Measurements from ENCODE around the gene PROB1.
"Not testable (repeated sequence)": the region's sequence is repeated elsewhere in the genome, so short reads cannot be mapped to it uniquely, and the experiment has no call there.

Gene PROB1

GRCh38 chr5:139394654-139395566 is at the start of gene PROB1:
PROB1 (minus strand) TSS chr5:139395104; CDS start chr5:139395081, 23 bp downstream.
- no peak for DNase-seq (ENCODE audit: low read depth, low spot score)

- DNase-seq (ENCODE audit: low read depth, low spot score), result no peak
These were observed 49.0 kb upstream of the PROB1 start for GRCh38 chr5:139443831-139444453.

GRCh38 chr5:139440416-139440815 is 45.5 kb upstream of the PROB1 start:
- DNase-seq (ENCODE audit: low read depth, low spot score), result not testable (repeated sequence)

GRCh38 chr5:139439013-139439903 is 44.4 kb upstream of the PROB1 start, which contains the start of gene DNAJC18:
DNAJC18 (minus strand) TSS chr5:139439525; CDS start chr5:139439445, 80 bp downstream.
- peak; percentile 83 for DNase-seq (ENCODE audit: low read depth, low spot score)

GRCh38 chr5:139438707-139439012 is 43.8 kb upstream of the PROB1 start:
- DNase-seq (ENCODE audit: low read depth, low spot score), result no peak

- DNase-seq (ENCODE audit: low read depth, low spot score), result no peak
These were observed 40.8 kb upstream of the PROB1 start for GRCh38 chr5:139435676-139436075.

- no peak for DNase-seq (ENCODE audit: low read depth, low spot score)
These were observed 36.8 kb upstream of the PROB1 start for GRCh38 chr5:139431706-139432105.

GRCh38 chr5:139430015-139430414 is 35.1 kb upstream of the PROB1 start:
- DNase-seq (ENCODE audit: low read depth, low spot score), result no peak

- no peak for DNase-seq (ENCODE audit: low read depth, low spot score)
These were observed 31.4 kb upstream of the PROB1 start for GRCh38 chr5:139426203-139426885.

GRCh38 chr5:139425497-139425896 is 30.6 kb upstream of the PROB1 start:
- no peak for DNase-seq (ENCODE audit: low read depth, low spot score)

- peak; percentile 40 for DNase-seq (ENCODE audit: low read depth, low spot score)
These were observed 27.5 kb upstream of the PROB1 start for GRCh38 chr5:139422307-139422893.

GRCh38 chr5:139419226-139420192 is 24.6 kb upstream of the PROB1 start:
- no peak for DNase-seq (ENCODE audit: low read depth, low spot score)

- no peak for DNase-seq (ENCODE audit: low read depth, low spot score)
These were observed 23.9 kb upstream of the PROB1 start for GRCh38 chr5:139418793-139419192.

GRCh38 chr5:139417214-139417613 is 22.3 kb upstream of the PROB1 start:
- no peak for DNase-seq (ENCODE audit: low read depth, low spot score)

GRCh38 chr5:139416651-139417050 is 21.7 kb upstream of the PROB1 start:
- no peak for DNase-seq (ENCODE audit: low read depth, low spot score)

- no peak for DNase-seq (ENCODE audit: low read depth, low spot score)
These were observed 21.0 kb upstream of the PROB1 start for GRCh38 chr5:139415869-139416268.

GRCh38 chr5:139415221-139415861 is 20.4 kb upstream of the PROB1 start:
- DNase-seq (ENCODE audit: low read depth, low spot score), result no peak

GRCh38 chr5:139414581-139415130 is 19.8 kb upstream of the PROB1 start:
- no peak for DNase-seq (ENCODE audit: low read depth, low spot score)

GRCh38 chr5:139413963-139414362 is 19.1 kb upstream of the PROB1 start:
- no peak for DNase-seq (ENCODE audit: low read depth, low spot score)

All from iPS DF 19.7 (cell line).